GM12878 (cell line): ENCODE results near the gene IRF1. TPM values are rescaled to one million over a fixed set of nuclear protein-coding genes. Genes with fewer than 3 reads are reported as not detected.

Source experiments
- ATAC-seq: fragments of 200-7000 bp; cut with Tn5 transposase; 3 replicates; pipeline ENCODE4 v1.9.1; 2020; ENCODE audit warnings: mild to moderate bottlenecking, moderate library complexity
- BruUV-seq: library from RNA; stranded (reverse); fragments of 400-500 nt; replicated peaks from 2 replicates; lab custom pipeline; 2021; lab: Mats Ljungman, UMichigan
- CTCF ChIA-PET: fragments of 300-600 bp; sonication (Branson Sonifier 250); formaldehyde crosslinking; extraction: SDS; loops from one replicate; lab custom pipeline; 2021; ENCODE audit warnings: inconsistent platforms; lab: Yijun Ruan, JAX
- POLR2A ChIA-PET: fragments of 350-600 bp; formaldehyde crosslinking; extraction: SDS; loops from one replicate; lab custom pipeline; 2021; ENCODE audit warnings: inconsistent platforms; lab: Charles Lee
- RAD21 ChIA-PET: fragments of 300-600 bp; sonication (Branson Sonifier 250); formaldehyde crosslinking; loops from one replicate; lab custom pipeline; 2023; ENCODE audit warnings: antibody characterized with exemption; ENCODE audit not compliant: unreplicated experiment; lab: Charles Lee
- SMC1A ChIA-PET: fragments of 300-600 bp; sonication (Branson Sonifier 250); formaldehyde crosslinking; loops from one replicate; lab custom pipeline; 2023; ENCODE audit not compliant: unreplicated experiment, uncharacterized antibody; lab: Charles Lee
- DNase-seq: peaks from one replicate; pipeline ENCODE4 v3.0.0-alpha.2; 2011; ENCODE audit warnings: low read depth, low spot score
- FAIRE-seq: peaks from 3 replicates; lab custom pipeline; 2011; peaks lifted over from hg19 to GRCh38; lab: Jason Lieb, UNC
- H2AFZ ChIP-seq: 2 replicates; pipeline ENCODE4 v1.6.0; 2011; ENCODE audit warnings: low read depth, low read length, control low read depth; ENCODE audit not compliant: control insufficient read depth
- H3K27ac ChIP-seq: 2 replicates; pipeline ENCODE4 v1.5.1; 2011; ENCODE audit warnings: control low read depth; ENCODE audit not compliant: control insufficient read depth, insufficient read depth
- H3K27me3 ChIP-seq, 2 experiments: replicated peaks in 1 of 2; 2 replicates each; pipeline versions ENCODE4 v1.6.0 to v1.6.1; 2011; ENCODE audit warnings: low read length in 1 of 2; ENCODE audit not compliant: control insufficient read depth in 2 of 2, insufficient read depth in 2 of 2
- H3K36me3 ChIP-seq, 2 experiments: 2 replicates each; pipeline ENCODE4 v1.5.1; 2011; ENCODE audit warnings: low read length in 1 of 2; ENCODE audit not compliant: control insufficient read depth in 2 of 2, insufficient read depth in 2 of 2
- H3K4me1 ChIP-seq: 2 replicates; pipeline ENCODE4 v1.6.1; 2011; ENCODE audit warnings: mild to moderate bottlenecking, low read length, moderate library complexity, mixed read lengths; ENCODE audit not compliant: control insufficient read depth, insufficient read depth
- H3K4me2 ChIP-seq: 2 replicates; pipeline ENCODE4 v1.6.0; 2011; ENCODE audit warnings: control low read depth; ENCODE audit not compliant: control insufficient read depth, insufficient read depth
- H3K4me3 ChIP-seq: fragments of 200-600 bp; sonication (generic); 2 replicates; pipeline ENCODE4 v1.5.1; 2016
- H3K79me2 ChIP-seq: 2 replicates; pipeline ENCODE4 v1.6.0; 2011; ENCODE audit warnings: low read length; ENCODE audit not compliant: control insufficient read depth, insufficient read depth
- H3K9ac ChIP-seq: 2 replicates; pipeline ENCODE4 v1.8.0; 2011; ENCODE audit warnings: low read length, control low read depth, mixed read lengths; ENCODE audit not compliant: control insufficient read depth, insufficient read depth
- H3K9me3 ChIP-seq: replicated peaks from 3 replicates; pipeline ENCODE4 v1.5.1; 2011; ENCODE audit warnings: mild to moderate bottlenecking, low read length; ENCODE audit not compliant: control insufficient read depth, insufficient read depth
- H4K20me1 ChIP-seq: 2 replicates; pipeline ENCODE4 v1.6.0; 2011; ENCODE audit not compliant: control insufficient read depth, insufficient read depth
- CBFB ChIP-seq: IDR thresholded peaks from 2 replicates; pipeline ENCODE4 v1.6.1; 2016; ENCODE audit warnings: antibody characterized with exemption, low read depth
- CBX3 ChIP-seq: fragments of 200-600 bp; sonication (generic); IDR thresholded peaks from 2 replicates; pipeline ENCODE4 v1.6.1; 2016; ENCODE audit warnings: low read depth, borderline replicate concordance
- HDGF ChIP-seq: fragments of 450-650 bp; IDR thresholded peaks from 2 replicates; pipeline ENCODE4 v1.6.1; 2016; ENCODE audit warnings: antibody characterized with exemption
- IRF4 ChIP-seq: IDR thresholded peaks from 2 replicates; pipeline ENCODE4 v1.6.1; 2011; ENCODE audit warnings: low read depth, low read length
- NFXL1 ChIP-seq: fragments of 450-650 bp; IDR thresholded peaks from 2 replicates; pipeline ENCODE4 v1.6.1; 2017; ENCODE audit warnings: antibody characterized with exemption, mild to moderate bottlenecking, borderline replicate concordance
- POLR2AphosphoS5 ChIP-seq: IDR thresholded peaks from 2 replicates; pipeline ENCODE4 v1.6.1; 2011; ENCODE audit warnings: mild to moderate bottlenecking, low read length, inconsistent platforms
- SMAD5 ChIP-seq: IDR thresholded peaks from 2 replicates; pipeline ENCODE4 v1.6.1; 2016; ENCODE audit warnings: antibody characterized with exemption, low read depth
- SMC3 ChIP-seq: IDR thresholded peaks from 2 replicates; pipeline ENCODE4 v1.6.1; 2011; ENCODE audit warnings: low read length, improper control_type of control experiment, borderline replicate concordance
- TAF1 ChIP-seq: IDR thresholded peaks from 2 replicates; pipeline ENCODE4 v1.6.1; 2011; ENCODE audit warnings: mild to moderate bottlenecking, low read depth, low read length, borderline replicate concordance
- WGBS: methylation state at CpG from one replicate; pipeline ENCODE4 v1.1.6; 2016; ENCODE audit warnings: low lambda C conversion rate; ENCODE audit not compliant: insufficient replicate concordance, insufficient coverage; ENCODE audit errors: missing lambda C conversion rate; 5-methylcytosine and 5-hydroxymethylcytosine counted together
- in situ Hi-C: fragments of 300-500 bp; cut with MboI; formaldehyde crosslinking; loops from 9 replicates; pipeline ENCODE4 v1.14.3; 2018; ENCODE audit warnings: mixed read lengths
- intact Hi-C: fragments of 100-400 bp; cut with micrococcal nuclease; formaldehyde crosslinking; loops from one replicate; pipeline ENCODE4 v1.14.2; 2022; ENCODE audit not compliant: unreplicated experiment
- polyA plus RNA-seq, 11 experiments: library from polyadenylated mRNA; depleted of rRNA in 4 of 11; unstranded in 6 of 11; stranded (reverse) in 5 of 11; fragments of >200 nt; fragmentation: Nextera tagmentation in 4 of 11; fragmentation: Illumina TruSeq in 1 of 11; extraction: Ambion mirVana in 4 of 11; extraction: Trizol in 1 of 11; gene quantifications; 1 replicate in 1 of 11; 2 replicates in 10 of 11; pipeline versions ENCODE4 v1.2.1 to v1.2.3, GENCODE V29; 2011 to 2016; ENCODE audit warnings: inconsistent platforms in 2 of 11, missing spikeins in 2 of 11, low read depth in 1 of 11
- total RNA-seq, 4 experiments: library from RNA; depleted of rRNA in 3 of 4; stranded (reverse); fragments of >200 nt in 3 of 4; fragmentation: Illumina TruSeq in 1 of 4; extraction: Trizol in 1 of 4; gene quantifications; 2 replicates each; pipeline versions ENCODE4 v1.2.1 to v1.2.3, GENCODE V29; 2013 to 2021

IRF1 gene
- total and polyA plus RNA-seq, 10 of the 15 experiments (the other 5 are each of a cell fraction or from before 2014, with no cell fraction given) = 6.9 to 68.0 (median 49.6) TPM

GRCh38 chr5:132483661-132484390 lies 6.7 kb downstream of the IRF1 start:
- ChIA-PET POLR2A (interaction anchor here (0.7 to 24.5 kb wide), 6 partner anchors 8 to 57 kb away, joined by 3 to 389 read pairs (median 6); no protein-coding TSS in a partner anchor), CTCF (interaction anchor here (0.6 to 2.7 kb wide), 9 partner anchors 12 to 246 kb away, joined by 3 to 7 read pairs (median 4); no protein-coding TSS in a partner anchor)
- ATAC-seq = no peak

GRCh38 chr5:132483101-132483500 lies 7.5 kb downstream of the IRF1 start:
- BruUV-seq = no TSS peak
- intact Hi-C loops = no loop called here
- Histone ChIP-seq H3K9ac (no peak overlapping the region), H3K4me1 (peaks cover 46% of the 10 kb centered on the region)
- FAIRE-seq = no peak
- POLR2A ChIA-PET = interaction anchor here (0.7 to 24.5 kb wide), 4 partner anchors 9 to 56 kb away, joined by 3 to 389 read pairs (median 37); no protein-coding TSS in a partner anchor
- WGBS = 77% methylated on average over 8 of the region's 8 CpGs
- no peak for TF ChIP-seq SMC3
- TF ChIP-seq, all 136 proteins: peak for 0
- Histone ChIP-seq H3K27ac (no peak overlapping the region), H3K4me3 (no peak overlapping the region), H3K27me3 (no peaks in the 10 kb centered on the region), H3K79me2 (peaks cover 40% of the 10 kb centered on the region), H3K9me3 (no peaks in the 10 kb centered on the region), H2AFZ (no peak overlapping the region), H3K36me3 (peaks cover 44 to 46% of the 10 kb centered on the region in 2 experiments), H3K4me2 (no peak overlapping the region), H4K20me1 (peaks cover 30% of the 10 kb centered on the region)
- DNase-seq (no peak), ATAC-seq (no peak)
- in situ Hi-C loops = no loop called here
- CTCF ChIA-PET = interaction anchor here (0.9 to 2.7 kb wide), 3 partner anchors 25 to 57 kb away, joined by 3 to 7 read pairs (median 3); no protein-coding TSS in a partner anchor
- SMC1A ChIA-PET = interaction anchor here (1.2 to 3.1 kb wide), 5 partner anchors 23 to 96 kb away, joined by 3 to 8 read pairs (median 4); no protein-coding TSS in a partner anchor
- RAD21 ChIA-PET = interaction anchor here (0.7 to 27.2 kb wide), 3 partner anchors 11 to 97 kb away, joined by 3 to 453 read pairs (median 4); no protein-coding TSS in a partner anchor

More at GRCh38 chr5:132483661-132484390, 6.7 kb downstream of the IRF1 start:
- peaks cover 48 to 50% of the 10 kb centered on the region in 2 experiments for H3K36me3 ChIP-seq
- ChIA-PET SMC1A (interaction anchor here (1.2 to 8.5 kb wide), 8 partner anchors 18 to 97 kb away, joined by 3 to 85 read pairs (median 6); no protein-coding TSS in a partner anchor), RAD21 (interaction anchor here (1.7 to 27.2 kb wide), 2 partner anchors 56 to 97 kb away, joined by 4 to 453 read pairs; no protein-coding TSS in a partner anchor)
- in situ Hi-C loops (no loop called here), intact Hi-C loops (no loop called here)
- no peak overlapping the region for H3K9ac ChIP-seq
- TF ChIP-seq HDGF = no peak
- TF ChIP-seq IRF4 = no peak
- no peak for TF ChIP-seq NFXL1
- 0 out of 2 replicates have a peak, but pooled peaks have one; percentile 26 for TF ChIP-seq SMAD5
- no peak for TF ChIP-seq CBX3
- TF ChIP-seq POLR2AphosphoS5 = peak; percentile 69
- TF ChIP-seq TAF1 = no peak
- TF ChIP-seq CBFB = no peak
- no peak overlapping the region for H3K27ac ChIP-seq
- no peak overlapping the region for H2AFZ ChIP-seq
- FAIRE-seq = no peak
- H3K9me3 ChIP-seq = no peaks in the 10 kb centered on the region
- no peak overlapping the region for H3K4me2 ChIP-seq
- H3K79me2 ChIP-seq = peaks cover 47% of the 10 kb centered on the region
- no peak for DNase-seq
- H3K4me1 ChIP-seq = peaks cover 47% of the 10 kb centered on the region
- H4K20me1 ChIP-seq = peaks cover 37% of the 10 kb centered on the region
- no TSS peak for BruUV-seq
- WGBS = 94% methylated on average over 7 of the region's 7 CpGs
- no peak overlapping the region for H3K4me3 ChIP-seq
- no peaks in the 10 kb centered on the region for H3K27me3 ChIP-seq
